ENCODE results near the gene CALN1.

Gene CALN1

DNA sequence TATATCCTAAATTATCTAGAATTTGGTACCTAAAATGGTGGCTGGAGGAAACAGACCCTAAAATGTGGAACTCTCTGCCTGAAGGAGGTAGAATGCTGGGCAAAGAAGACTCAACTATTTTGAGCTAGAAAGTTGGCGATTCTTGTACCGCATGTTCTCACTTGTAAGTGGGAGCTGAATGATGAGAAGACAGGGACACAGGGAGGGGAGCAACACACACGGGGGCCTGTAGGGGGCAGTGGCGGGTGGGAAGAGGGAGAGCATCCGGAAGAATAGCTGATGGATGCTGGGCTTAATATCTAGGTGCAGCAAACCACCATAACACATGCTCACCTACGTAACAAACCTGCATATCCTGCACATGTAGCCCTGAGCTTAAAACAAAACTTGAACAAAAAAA is 250.6 kb downstream of the CALN1 start:
- Histone ChIP-seq H3K27me3 (ENCODE audit: insufficient read depth, low read length) (no peaks in the 10 kb centered on the region), H4K20me1 (ENCODE audit: insufficient read depth, low read length) (no peaks in the 10 kb centered on the region), H3K79me2 (ENCODE audit: insufficient read depth, low read length) (no peaks in the 10 kb centered on the region), H3K9ac (ENCODE audit: low read length) (no peak overlapping the region), H2AFZ (ENCODE audit: low read length) (no peak overlapping the region), H3K4me1 (ENCODE audit: insufficient read depth, low read length, severe bottlenecking) (no peaks in the 10 kb centered on the region), H3K36me3 (ENCODE audit: insufficient read depth, low read length) (no peaks in the 10 kb centered on the region), H3K4me2 (ENCODE audit: low read length) (no peak overlapping the region), H3K9me3 (ENCODE audit: low read length) (peaks cover 8% of the 10 kb centered on the region; the same call in 1 of the 2 replicates), H3F3A (ENCODE audit: insufficient read depth, low read length) (no peaks in the 10 kb centered on the region), H3K9me2 (ENCODE audit: low read depth, low read length) (no peaks in the 10 kb centered on the region), H3K4me3 (ENCODE audit: low read depth, low read length, poor library complexity, severe bottlenecking) (no peak overlapping the region), H3K27ac (ENCODE audit: low read depth, low read length, poor library complexity, severe bottlenecking) (no peak overlapping the region)
- no peak for TF ChIP-seq EZH2 (IDR thresholded peaks at IDR 0.05; ENCODE audit: borderline replicate concordance, low read length)
- TF ChIP-seq, protein P1, sequence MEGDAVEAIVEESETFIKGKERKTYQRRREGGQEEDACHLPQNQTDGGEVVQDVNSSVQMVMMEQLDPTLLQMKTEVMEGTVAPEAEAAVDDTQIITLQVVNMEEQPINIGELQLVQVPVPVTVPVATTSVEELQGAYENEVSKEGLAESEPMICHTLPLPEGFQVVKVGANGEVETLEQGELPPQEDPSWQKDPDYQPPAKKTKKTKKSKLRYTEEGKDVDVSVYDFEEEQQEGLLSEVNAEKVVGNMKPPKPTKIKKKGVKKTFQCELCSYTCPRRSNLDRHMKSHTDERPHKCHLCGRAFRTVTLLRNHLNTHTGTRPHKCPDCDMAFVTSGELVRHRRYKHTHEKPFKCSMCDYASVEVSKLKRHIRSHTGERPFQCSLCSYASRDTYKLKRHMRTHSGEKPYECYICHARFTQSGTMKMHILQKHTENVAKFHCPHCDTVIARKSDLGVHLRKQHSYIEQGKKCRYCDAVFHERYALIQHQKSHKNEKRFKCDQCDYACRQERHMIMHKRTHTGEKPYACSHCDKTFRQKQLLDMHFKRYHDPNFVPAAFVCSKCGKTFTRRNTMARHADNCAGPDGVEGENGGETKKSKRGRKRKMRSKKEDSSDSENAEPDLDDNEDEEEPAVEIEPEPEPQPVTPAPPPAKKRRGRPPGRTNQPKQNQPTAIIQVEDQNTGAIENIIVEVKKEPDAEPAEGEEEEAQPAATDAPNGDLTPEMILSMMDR (IDR thresholded peaks at IDR 0.05; ENCODE audit: low read length), result peak; percentile 55

DNA sequence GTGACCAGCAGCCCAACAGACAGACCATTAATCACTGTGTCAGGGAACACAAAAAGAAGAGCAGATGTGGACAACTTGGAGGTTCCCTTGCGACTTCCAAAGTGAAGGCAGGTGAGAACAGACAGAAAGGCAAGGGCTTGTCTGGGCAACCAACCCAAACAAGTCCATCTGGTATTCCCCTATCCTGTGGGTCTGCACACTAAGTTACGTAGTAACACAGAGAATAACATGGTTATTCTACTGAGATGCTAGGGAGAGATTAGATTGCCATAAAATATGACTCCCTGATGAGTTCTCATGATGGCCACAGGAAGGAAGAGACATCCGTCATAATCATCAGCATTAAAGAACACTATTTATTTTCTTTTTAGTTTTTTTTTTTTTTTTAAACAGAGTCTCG is 252.2 kb downstream of the CALN1 start:
- peaks cover 8% of the 10 kb centered on the region; the same call in 1 of the 2 replicates for H3K9me3 ChIP-seq (ENCODE audit: low read length)
- H4K20me1 ChIP-seq (ENCODE audit: insufficient read depth, low read length), result no peaks in the 10 kb centered on the region
- no peaks in the 10 kb centered on the region for H3K36me3 ChIP-seq (ENCODE audit: insufficient read depth, low read length)
- no peak overlapping the region for H3K9ac ChIP-seq (ENCODE audit: low read length)
- TF ChIP-seq, protein P1 (IDR thresholded peaks at IDR 0.05; ENCODE audit: low read length), result no peak
- no peaks in the 10 kb centered on the region for H3K79me2 ChIP-seq (ENCODE audit: insufficient read depth, low read length)
- H2AFZ ChIP-seq (ENCODE audit: low read length), result no peak overlapping the region
- no peak overlapping the region for H3K27ac ChIP-seq (ENCODE audit: low read depth, low read length, poor library complexity, severe bottlenecking)
- H3K4me1 ChIP-seq (ENCODE audit: insufficient read depth, low read length, severe bottlenecking), result no peaks in the 10 kb centered on the region
- no peaks in the 10 kb centered on the region for H3F3A ChIP-seq (ENCODE audit: insufficient read depth, low read length)
- no peak overlapping the region for H3K4me3 ChIP-seq (ENCODE audit: low read depth, low read length, poor library complexity, severe bottlenecking)
- no peak overlapping the region for H3K4me2 ChIP-seq (ENCODE audit: low read length)
- no peaks in the 10 kb centered on the region for H3K27me3 ChIP-seq (ENCODE audit: insufficient read depth, low read length)
- H3K9me2 ChIP-seq (ENCODE audit: low read depth, low read length), result no peaks in the 10 kb centered on the region

- Histone ChIP-seq H3K4me3 (ENCODE audit: low read depth, low read length, poor library complexity, severe bottlenecking) (no peak overlapping the region), H4K20me1 (ENCODE audit: insufficient read depth, low read length) (no peaks in the 10 kb centered on the region), H3K36me3 (ENCODE audit: insufficient read depth, low read length) (no peaks in the 10 kb centered on the region), H3K9me3 (ENCODE audit: low read length) (no peaks in the 10 kb centered on the region), H3K9ac (ENCODE audit: low read length) (no peak overlapping the region), H3K9me2 (ENCODE audit: low read depth, low read length) (no peaks in the 10 kb centered on the region), H2AFZ (ENCODE audit: low read length) (no peak overlapping the region), H3K27ac (ENCODE audit: low read depth, low read length, poor library complexity, severe bottlenecking) (no peak overlapping the region), H3K27me3 (ENCODE audit: insufficient read depth, low read length) (no peaks in the 10 kb centered on the region), H3K79me2 (ENCODE audit: insufficient read depth, low read length) (no peaks in the 10 kb centered on the region), H3F3A (ENCODE audit: insufficient read depth, low read length) (no peaks in the 10 kb centered on the region), H3K4me2 (ENCODE audit: low read length) (no peak overlapping the region), H3K4me1 (ENCODE audit: insufficient read depth, low read length, severe bottlenecking) (no peaks in the 10 kb centered on the region)
- TF ChIP-seq, protein P1 (IDR thresholded peaks at IDR 0.05; ENCODE audit: low read length), result no peak
Measured at GRCh38 chr7:72156671-72157070, 255.5 kb downstream of the CALN1 start.
